ENCODE data around the gene EREG.
"Not testable (repeated sequence)": the region's sequence is repeated elsewhere in the genome, so short reads cannot be mapped to it uniquely, and the experiment has no call there.

EREG gene, protein sequence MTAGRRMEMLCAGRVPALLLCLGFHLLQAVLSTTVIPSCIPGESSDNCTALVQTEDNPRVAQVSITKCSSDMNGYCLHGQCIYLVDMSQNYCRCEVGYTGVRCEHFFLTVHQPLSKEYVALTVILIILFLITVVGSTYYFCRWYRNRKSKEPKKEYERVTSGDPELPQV

DNA sequence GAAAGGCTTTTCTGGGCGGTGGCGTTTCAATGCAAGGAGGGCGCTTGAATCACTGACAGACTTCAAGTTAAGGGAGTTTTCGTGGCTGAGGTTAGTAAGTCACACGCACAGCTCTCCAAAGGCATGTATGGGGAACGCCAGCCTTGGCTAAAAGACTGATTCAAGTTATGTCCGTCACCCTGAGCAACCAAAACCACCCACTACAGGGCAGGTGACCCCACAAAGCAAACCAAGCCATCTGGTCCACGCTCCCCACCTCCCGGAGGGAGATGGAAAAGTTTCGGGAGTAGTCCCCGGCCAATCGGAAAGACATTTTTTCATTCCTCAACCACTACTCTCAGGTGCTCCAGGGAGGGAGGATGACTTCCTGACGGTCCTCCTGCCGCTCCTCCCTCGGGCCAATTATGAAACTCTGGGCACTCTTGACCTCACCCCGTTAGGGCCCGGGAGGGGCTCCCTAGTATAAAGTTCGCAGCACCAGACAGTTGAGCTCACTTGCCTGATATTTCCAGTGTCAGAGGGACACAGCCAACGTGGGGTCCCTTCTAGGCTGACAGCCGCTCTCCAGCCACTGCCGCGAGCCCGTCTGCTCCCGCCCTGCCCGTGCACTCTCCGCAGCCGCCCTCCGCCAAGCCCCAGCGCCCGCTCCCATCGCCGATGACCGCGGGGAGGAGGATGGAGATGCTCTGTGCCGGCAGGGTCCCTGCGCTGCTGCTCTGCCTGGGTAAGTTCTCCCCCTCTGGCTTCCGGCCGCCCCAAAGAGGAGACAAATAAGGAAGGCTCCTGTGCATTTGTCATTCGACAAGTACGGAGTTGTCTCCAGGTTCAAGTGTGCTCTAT is at the start of gene EREG:
Gene EREG, plus strand, starts transcription at position 494 of the 840 bp plus-strand sequence. Its CDS starts 164 bp downstream, at position 658.
- DNase-seq, result peak in 2 of 14 donors; percentile 2

DNA sequence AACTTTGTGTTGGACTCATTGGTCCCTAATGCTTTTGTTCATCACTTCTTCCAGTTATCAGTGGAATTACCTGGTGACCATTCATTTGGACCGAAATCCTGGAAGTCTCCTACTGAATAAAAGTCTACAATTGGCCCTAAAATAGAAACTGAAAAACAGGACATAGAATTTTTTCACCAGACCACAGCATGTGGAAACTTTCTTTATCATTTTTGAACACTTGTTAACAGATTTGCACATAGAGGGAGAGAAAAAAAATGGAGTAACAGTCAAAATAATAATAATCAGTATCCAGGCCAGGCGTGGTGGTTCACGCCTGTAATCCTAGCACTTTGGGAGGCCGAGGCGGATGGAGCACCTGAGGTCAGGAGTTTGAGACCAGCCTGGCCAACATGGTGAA is 49.6 kb upstream of the EREG start:
- DNase-seq, result no peak

DNA sequence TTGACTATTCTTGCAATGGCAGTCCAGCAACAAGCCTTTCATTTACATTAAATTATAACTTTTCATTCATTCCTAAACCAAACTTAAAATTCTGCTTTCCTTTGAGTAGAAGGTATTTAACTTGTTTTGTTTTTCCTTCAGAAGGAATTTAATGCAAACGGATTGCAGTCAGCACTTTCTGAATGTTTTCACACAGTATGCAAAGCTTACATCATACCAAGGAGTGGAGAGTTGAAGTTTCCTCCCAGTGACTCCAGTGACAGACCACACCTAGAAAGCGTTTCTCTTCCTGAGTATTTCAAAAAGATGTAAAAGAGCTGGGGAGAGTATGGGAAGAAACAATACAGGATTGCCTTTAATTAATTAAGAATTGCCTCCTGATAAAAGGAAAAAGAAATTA is 48.5 kb upstream of the EREG start:
- no peak for DNase-seq

DNA sequence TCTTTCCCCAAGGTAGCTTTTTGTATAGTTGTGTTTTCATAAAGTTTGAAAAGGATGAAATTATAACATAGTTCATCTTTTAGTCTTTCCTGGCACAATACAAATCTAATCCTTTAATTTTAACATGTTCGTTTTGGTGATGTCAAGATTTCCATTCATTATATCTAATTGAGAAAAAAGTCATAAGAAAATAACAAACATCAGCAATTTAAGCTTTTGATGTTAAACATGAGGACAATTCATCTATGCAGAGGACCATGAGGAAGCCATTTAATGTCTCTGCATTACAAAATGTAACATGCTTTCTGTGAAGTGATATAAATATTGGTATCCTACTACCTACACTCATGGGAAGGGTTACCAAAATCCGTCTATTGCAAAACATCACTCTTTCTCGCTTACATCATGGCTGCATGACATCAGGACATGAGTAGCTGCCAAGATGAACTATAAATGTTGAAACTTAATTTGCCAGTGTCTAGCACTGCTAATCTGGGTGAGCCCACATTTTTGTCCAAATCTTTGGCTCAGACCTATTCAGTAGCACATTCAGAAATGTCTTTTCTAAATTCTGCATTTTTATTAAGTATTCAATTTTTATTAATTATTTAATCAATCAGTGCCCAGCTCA is 47.2 kb upstream of the EREG start:
- no peak for DNase-seq

DNA sequence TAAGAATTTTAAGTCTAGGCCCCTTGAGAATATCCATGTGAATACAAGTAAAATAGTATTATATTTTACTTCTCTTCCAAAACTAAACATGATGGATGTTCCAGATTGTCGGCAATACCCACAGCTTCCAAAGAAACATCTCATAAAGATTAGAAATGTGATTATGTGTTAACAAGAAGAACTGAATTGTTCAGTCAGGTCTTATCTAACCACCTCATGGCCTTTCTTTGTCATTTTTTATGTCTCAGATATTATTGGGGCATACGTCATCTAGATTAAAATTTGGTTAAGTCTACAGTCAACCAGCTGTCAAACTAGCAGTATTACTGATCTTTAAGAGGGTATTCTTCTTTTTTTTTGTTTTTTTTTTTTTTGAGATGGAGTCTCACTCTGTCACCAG is 46.7 kb upstream of the EREG start:
- DNase-seq, result no peak

DNA sequence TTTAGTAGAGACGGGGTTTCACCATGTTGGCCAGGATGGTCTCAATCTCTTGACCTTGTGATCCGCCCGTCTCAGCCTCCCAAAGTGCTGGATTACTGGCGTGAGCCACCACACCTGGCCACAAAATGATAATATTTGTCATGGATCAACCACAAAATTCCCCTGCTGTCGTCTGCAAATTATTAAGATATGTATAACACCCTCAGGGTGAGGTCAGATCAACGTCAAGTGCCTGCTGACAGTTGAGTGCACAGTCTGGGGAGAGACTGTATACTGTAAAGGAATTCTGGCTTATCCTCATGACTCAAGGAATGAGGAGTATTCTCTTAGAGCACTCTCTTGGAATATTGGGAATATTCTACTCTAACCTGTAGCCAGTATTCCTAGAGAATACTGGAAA is 45.5 kb upstream of the EREG start:
- no peak for DNase-seq

DNA sequence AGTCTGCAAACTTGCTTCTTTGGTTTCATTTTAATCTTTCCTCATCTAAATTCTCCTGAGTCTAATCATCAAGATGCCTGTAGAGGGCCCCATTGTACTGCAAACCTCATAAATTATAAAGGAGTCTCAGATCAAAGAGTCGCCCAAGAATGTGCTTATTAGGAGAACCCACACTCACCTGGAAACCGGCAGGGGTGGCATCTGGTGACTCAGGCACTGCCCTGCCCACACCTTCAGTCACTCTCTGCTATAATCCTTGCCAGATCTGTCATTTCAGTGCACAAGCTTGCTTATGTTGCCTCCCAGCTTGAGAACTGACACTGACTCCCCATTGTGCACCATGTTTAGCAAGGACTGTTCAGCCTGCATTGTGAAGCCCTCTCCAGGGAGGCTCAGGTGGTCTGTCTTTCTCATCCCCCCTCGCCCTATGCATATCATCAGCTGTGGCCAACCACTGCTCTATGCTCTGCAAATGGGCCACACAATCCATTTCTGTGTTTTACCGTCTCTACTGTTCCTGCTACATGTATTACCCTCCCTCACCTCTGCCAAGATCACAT is 44.3 kb upstream of the EREG start:
- DNase-seq, result peak in 1 of 14 donors; percentile 4

DNA sequence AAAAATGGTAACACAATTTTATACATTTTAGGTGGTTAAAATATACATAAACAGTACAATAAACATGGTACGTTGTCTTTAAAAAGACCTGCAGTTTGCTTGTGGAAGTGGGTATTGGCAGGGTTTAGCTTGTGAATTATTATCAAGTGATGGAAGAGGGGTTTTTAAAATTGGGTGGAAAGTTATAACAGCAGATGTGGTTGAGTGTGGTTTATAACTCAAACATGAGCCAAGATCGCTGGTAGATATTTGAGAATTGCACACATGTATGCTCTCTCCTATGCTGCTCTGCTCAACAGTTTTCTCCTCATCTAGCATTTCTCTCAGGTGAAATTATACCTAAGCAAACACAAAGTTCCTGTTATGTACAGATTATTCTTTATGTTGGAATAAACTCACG is 42.6 kb upstream of the EREG start:
- DNase-seq, result no peak

DNA sequence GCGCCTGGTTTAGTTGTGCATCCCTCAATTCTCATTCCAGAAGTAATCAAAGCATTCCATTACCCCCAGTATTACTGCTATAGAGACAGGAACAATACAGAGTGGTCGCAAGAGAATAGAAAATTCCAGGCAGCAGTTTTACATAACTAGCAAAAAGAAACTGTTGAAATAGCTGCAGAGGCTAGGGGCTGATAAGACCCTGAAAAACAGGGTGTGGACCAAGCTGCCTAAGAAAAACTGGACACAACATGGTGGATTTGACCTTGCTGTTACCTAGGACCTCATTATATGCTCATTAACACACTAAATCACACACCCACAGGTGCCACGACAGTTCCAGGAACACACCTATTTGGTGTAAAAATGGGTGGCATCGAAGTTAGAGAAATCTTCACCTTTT is 41.3 kb upstream of the EREG start:
- no peak for DNase-seq

DNA sequence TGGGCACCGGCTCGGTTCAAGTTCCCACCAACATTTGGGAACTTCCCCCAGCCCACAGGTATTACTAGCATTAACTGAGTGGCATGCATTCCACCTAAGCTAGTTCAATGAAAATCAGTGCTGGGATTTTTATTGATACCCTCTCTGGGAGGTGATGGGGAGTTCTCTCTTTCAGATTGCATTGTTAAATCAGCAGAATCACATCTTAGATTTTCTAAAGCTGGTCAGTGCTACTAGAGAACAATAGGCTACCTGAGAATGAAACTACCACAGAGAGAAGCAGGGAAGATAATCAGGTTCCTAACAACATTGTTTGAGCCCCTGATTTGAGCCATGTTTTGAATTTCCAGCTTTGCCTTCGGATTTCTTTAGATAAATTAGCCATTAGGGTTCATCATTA is 40.7 kb upstream of the EREG start:
- no peak for DNase-seq

DNA sequence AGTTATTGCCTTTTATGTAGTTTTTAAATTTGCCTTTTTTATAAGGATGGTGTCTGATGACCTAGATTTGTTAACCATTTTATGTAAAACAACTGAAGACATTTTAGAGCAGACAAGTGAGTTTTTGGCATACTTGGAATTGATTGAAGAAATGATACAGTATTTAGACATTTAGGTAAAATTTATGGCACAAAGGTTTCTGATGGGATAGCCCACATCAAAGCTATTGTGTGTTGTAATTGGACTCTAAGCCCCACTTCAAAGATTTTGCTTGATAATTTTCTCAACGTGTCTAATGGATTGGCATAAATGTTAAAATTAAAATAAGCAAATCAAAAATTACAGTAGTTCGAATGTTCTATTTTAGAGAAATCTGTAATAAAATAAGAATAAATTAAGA is 39.1 kb upstream of the EREG start:
- DNase-seq, result no peak

DNA sequence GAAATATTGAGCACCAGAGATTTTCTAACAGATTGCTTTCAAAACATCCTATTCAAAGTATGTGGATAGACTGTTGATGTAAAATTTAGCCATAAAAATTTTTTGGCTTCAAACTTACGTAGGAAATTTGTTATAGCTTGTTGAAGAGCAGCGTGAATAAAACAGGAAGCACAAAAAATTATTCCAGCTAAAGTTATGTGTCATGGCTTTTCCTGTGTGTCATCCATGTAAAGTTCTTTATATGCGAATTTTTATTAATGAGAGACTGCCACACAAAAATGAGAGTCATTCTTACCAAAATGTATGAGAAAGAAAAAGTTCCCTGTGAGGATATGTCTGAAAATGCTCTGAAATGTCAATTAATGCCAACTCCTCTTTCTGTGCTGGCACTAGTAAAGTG is 37.2 kb upstream of the EREG start:
- DNase-seq, result no peak

DNA sequence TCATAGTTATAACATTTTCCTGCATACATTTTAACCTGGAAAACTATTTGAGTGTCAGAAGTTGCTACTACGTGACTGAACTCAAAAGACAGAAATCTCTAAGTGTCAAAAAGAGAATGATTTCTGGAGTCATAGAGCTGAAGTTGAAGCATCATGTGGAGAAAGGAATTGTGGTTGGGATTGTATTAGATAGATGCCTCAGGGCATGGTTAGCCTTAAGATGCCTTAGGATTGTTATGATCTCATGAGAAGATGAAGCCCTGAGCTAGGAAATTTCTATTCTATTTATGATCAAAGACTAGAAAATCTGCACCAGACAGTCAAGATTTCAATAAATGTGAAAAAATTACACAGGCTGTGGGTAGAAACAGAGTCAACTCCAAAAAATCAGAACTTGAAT is 36.4 kb upstream of the EREG start:
- no peak for DNase-seq

DNA sequence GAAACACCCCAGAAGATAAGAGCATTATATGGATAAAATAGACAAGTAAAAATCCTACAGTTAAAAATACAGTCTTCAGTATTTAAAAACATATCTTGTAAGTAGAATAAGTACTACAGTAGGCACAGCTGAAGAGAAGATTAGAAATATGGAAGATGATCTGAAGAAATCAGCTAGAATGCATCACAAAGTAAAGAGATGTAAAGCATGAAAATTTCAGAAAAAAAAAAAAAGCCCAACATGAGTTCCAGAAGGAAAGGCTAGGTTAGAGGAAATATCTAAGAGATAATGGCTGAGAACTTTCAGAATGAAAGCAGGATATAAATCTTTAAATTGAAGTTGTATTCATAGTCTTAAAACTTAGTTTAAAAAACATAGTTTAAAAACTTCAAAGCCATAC is 35.6 kb upstream of the EREG start:
- DNase-seq, result no peak

DNA sequence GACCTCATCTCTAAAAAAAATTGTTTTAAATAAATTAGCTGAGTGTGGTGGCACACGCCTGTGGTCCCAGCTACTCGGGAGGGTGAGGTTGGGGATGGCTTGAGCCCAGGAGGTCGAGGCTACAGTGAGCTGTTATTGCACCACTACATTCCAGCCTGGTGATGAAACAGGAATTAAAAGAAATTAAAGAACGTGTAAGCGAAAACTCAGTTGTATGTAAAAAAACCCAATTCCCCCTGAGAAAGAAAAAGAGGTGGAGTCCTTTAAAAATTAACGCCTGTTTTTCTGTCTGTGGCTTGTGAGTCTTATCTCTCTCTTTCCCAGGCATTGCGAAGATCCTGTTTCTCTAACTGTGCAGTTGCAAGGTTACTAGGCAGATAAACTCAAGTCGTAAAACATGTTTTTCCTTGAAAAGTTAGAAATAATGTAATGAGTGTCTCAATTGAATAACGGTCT is 34.6 kb upstream of the EREG start:
- DNase-seq, result no peak

DNA sequence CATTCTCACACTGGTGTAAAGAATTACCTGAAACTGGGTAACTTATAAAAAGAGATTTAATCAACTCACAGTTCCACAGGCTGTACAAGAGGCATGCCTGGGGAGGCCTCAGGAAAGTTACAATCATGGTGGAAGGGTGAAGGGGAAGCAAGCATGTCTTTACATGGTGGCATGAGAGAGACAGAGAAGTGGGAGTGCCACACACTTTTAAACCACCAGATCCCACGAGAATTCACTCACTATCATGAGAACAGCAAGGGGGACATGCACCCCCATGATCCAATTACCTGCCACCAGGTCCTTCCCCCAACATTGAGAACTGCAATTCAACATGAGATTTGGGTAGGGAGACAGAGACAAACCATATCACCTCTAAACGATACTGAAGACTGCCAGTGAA is 33.7 kb upstream of the EREG start:
- DNase-seq, result no peak

DNA sequence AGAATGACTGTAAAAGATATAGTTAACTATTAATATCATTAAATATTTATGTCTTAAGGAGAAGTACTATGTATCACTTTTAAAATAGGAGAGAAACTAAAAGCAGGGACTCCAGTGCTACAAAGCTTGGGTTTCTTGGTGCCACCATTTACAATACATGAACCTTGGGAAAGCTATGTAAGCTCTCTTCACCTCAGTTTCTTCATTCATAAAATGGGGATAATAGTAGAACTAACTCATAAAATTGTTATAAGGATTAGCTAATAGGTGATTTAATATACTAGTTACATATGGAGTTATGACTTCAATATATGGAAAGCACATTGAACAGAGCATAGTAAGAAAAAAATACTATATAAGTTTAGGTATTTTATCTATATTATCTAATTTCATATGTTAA is 33.0 kb upstream of the EREG start:
- no peak for DNase-seq

DNA sequence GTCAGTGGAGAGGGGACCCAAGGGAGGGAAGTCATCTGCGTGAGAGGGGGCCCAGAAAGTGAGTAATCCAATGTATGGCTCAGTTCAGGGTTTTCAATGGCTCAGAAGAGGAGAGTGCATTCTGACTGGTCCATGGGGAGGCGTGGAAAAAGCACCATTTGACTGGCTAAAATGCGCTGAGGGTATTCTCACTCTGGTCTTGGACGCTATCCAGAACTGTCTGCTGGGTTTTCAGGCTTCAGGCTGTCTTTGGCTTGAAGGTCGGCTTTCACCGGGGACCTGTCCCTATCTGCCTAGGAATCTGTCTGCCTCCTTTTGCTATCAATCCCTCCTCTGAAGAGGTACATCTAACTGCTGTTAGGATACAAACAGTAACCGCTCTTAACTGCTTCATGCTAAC is 30.3 kb upstream of the EREG start:
- DNase-seq, result no peak

DNA sequence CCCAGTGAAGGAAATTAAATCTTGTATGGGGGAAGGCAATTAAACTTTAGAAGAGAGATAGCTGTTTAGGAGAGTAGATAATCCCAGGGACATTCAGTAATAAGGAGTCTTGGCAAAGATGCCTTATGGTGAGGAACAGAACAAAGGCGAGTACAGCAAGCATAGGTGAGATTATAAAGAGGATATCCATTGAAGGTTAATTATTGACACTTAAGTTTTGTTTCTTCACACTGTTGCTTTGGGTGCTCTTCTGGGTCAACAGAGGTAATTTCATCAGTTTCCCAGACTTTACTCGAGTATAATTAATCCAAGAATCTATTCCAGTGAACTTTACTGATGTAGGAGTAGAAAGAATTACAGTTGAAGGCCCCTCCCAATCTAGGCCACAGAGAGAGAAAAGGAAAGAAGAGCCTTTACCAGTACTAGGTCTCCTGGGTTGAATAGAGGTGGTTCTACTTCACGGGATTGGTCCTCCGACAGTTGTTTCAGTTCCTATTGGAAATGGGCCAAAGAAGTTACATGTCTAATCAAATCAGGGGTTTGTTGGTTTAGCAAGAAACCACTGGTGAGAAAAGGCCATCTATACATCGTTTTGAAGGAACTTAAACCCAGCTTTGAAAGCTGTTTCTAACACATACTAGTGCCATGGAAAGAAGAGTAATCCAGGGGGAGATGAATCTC is 29.5 kb upstream of the EREG start:
- no peak for DNase-seq

DNA sequence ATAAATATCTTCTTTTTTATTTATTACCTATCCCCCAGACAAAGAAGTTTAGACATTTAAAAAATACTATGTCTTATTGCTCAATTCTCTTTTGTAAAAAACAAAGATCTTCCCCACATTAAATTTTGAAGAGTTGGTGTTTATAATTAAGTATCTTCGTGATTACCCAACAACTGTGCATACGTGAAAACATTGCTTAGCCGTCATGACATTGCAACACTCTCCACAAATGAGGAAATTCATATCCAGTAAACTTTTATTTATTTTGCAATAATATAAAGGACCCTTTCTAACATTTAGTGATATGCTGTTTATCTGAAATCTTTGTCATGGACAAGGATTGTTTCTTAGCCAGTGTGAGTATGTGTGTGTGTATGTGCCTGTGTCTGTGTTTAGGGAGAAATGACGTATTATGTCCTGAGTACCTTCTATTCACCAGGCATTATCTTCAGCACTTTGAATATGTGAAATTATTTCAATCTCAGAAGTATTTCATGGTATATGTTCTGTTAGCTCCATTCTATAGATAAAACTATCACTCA is 26.1 kb upstream of the EREG start:
- DNase-seq, result no peak

DNA sequence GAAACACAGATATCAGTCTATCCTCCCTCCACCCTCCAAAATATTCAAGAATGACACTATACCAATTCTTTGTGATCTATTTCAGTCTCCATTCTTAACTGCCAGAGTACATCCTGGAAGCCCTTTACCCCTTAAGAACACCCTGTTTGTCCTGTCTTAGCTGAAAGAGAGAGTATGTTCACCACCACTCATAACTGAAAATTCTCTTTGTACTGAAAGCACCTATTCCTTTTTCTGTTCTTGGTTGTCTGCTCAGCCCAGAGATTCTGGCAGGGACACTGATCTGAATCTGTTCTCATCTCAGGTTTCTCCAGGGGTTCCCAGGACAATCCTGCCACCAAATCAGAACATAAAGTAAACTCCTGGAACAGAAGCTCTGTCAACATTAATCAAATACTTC is 25.4 kb upstream of the EREG start:
- DNase-seq, result no peak

DNA sequence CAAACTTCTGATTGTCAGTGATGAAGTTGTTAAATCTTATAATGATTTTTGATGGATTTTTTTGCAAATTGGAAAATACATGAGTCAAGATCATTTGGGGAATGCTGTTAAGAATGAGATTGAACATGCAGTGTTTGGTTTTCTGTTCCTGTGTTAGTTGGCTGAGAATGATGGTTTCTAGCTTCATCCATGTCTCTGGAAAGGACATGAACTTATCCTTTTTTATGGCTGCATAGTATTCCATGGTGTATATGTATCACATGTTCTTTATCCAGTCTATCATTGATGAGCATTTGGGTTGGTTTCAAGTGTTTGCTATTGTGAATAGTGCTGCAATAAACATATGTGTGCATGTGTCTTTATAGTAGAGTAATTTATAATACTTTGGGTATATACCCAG is 24.5 kb upstream of the EREG start:
- not testable (repeated sequence) for DNase-seq

DNA sequence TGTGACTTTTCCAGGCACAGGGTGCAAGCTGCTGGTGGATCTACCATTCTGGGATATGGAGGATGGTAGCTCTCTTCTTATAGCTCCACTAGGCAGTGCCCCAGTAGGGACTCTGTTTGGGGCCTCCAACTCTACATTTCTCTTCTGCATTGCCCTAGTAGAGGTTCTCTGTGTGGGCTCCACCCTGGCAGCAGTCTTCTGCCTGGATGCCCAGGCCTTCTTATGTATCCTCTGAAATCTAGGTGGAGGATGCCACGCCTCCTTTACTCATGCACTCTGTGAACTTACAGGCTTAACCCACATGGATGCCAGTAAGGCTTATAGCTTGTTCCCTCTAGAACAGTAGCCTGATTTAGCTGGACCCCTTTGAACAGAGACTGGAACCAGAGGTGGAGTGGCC is 20.9 kb upstream of the EREG start:
- DNase-seq, result no peak

Data from C1 segment of cervical spinal cord (tissue), 14 donors.